Lower leg skin (tissue), 3 donors: Measurements from ENCODE around the gene GTSF1L.

Experiments used
- POLR2A ChIP-seq, 2 donors: fragments of 450-650 bp; IDR thresholded peaks; one replicate each; pipeline ENCODE4 v1.6.1; 2016 to 2017; ENCODE audit warnings: antibody characterized with exemption in 2 of 2, mild to moderate bottlenecking in 1 of 2, moderate library complexity in 1 of 2
- TF ChIP-seq, protein P1 (sequence below), 3 donors: fragments of 450-650 bp; IDR thresholded peaks; one replicate each; pipeline ENCODE4 v1.5.1; 2016; ENCODE audit warnings: antibody characterized with exemption in 3 of 3, mild to moderate bottlenecking in 3 of 3, moderate library complexity in 2 of 3

DNA sequence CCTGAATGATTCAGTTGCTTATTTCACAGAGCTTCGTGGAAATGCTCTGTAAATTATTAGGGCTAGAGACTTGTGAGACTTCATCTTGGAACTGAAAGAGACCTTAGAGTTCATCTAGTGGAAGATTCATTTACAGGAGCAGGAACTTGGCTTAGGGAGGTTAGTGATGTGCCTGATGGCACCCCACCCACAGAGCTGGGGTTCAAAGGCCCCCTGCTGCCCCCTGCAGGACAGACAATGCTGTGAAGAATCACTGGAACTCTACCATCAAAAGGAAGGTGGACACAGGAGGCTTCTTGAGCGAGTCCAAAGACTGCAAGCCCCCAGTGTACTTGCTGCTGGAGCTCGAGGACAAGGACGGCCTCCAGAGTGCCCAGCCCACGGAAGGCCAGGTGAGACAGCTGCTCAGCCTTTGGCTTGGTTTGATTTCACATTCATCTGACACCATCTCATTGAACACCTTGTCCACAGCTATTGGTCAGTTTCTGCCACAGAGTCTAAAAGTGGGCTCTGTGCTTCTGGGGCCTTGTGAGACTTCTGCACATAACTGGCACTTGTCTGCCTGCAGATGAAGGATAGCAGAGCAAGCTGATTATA, 34.8 kb downstream of the GTSF1L start:
- TF ChIP-seq POLR2A (IDR thresholded peaks at IDR 0.05), result no peak
- TF ChIP-seq, protein P1, sequence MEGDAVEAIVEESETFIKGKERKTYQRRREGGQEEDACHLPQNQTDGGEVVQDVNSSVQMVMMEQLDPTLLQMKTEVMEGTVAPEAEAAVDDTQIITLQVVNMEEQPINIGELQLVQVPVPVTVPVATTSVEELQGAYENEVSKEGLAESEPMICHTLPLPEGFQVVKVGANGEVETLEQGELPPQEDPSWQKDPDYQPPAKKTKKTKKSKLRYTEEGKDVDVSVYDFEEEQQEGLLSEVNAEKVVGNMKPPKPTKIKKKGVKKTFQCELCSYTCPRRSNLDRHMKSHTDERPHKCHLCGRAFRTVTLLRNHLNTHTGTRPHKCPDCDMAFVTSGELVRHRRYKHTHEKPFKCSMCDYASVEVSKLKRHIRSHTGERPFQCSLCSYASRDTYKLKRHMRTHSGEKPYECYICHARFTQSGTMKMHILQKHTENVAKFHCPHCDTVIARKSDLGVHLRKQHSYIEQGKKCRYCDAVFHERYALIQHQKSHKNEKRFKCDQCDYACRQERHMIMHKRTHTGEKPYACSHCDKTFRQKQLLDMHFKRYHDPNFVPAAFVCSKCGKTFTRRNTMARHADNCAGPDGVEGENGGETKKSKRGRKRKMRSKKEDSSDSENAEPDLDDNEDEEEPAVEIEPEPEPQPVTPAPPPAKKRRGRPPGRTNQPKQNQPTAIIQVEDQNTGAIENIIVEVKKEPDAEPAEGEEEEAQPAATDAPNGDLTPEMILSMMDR (IDR thresholded peaks at IDR 0.05), result no peak
